GM18507 (cell line): Measurements from ENCODE around the gene BEND3.
"Not testable (repeated sequence)": the region's sequence is repeated elsewhere in the genome, so short reads cannot be mapped to it uniquely, and the experiment has no call there.

Experiments used
- DNase-seq: peaks from one replicate; pipeline ENCODE4 v3.0.0; 2011; ENCODE audit warnings: low read depth; ENCODE audit not compliant: insufficient read length; ENCODE audit errors: extremely low spot score
- FAIRE-seq: peaks from 2 replicates; lab custom pipeline; 2011; peaks lifted over from hg19 to GRCh38; lab: Jason Lieb, UNC

Gene BEND3

DNA sequence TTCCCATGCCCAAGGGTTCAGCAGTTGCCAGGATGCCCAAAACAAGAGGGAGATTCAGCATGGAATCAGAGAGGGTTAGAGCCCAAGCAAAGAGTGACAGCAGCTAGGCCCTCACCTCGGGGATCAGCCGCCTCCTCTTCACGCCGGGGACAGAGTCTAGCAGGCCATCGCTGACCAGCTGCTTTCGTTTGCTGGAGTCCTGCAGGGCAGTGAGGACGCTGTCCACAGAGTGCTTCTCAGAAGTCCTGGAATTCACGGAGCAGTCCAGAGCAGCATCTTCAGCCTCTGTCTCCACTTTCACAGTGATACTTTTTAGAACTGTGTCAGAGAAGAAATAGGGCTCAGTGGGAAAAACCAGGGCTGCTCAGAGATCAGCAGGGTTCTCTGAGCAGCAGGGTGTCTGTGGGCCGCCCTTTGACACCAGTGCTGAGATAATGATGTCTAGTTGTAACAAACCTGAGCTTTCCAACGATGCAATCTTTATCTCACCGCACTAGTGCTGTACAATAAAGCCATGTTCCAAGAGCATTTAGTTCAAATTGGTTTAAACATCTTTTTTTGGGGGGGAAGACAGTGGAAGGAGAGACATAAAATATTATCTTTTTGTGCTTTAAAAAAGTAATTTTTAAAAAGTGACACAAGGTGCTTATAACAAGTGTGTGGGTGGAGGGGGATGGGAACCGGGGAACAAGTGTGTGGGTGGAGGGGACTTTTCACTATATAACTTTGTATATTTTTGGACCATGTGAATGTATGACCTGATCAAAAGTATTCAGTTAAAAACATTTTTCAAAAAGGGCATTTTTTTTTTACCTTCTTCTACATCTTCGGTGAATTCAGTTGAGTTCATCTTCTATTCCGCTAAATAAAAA is 16.6 kb downstream of the BEND3 start:
- FAIRE-seq (no peak), DNase-seq (no peak)

- not testable (repeated sequence) for FAIRE-seq
These were observed 30.9 kb downstream of the BEND3 start for GRCh38 chr6:107084459-107084858.

DNA sequence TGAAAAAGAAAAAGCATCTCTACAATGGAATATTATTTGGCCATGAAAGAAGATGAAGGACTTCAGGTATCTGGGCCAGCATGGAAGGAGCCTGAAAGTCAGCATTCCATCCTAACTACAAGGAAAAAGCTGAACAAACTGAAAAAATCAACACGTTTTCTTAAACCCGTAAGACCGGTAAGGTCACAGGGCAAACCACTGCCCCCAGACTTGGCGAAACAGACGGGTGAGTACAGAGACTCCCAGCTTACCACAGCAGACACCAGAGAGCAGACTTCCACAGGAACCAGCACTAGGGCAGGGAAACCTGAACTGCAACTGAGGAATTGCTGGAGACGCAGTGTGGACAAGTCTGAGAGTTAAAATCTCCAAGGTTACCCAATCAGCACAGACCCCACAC is 31.4 kb downstream of the BEND3 start:
- DNase-seq: no peak
- FAIRE-seq: no peak

More at GRCh38 chr6:107084459-107084858, 30.9 kb downstream of the BEND3 start:
- not testable (repeated sequence) for DNase-seq

- FAIRE-seq: peak; percentile 80
- DNase-seq: no peak
These were observed 32.1 kb downstream of the BEND3 start for GRCh38 chr6:107083047-107083768.

GRCh38 chr6:107082045-107082444 is 33.3 kb downstream of the BEND3 start:
- no peak for FAIRE-seq
- no peak for DNase-seq

DNA sequence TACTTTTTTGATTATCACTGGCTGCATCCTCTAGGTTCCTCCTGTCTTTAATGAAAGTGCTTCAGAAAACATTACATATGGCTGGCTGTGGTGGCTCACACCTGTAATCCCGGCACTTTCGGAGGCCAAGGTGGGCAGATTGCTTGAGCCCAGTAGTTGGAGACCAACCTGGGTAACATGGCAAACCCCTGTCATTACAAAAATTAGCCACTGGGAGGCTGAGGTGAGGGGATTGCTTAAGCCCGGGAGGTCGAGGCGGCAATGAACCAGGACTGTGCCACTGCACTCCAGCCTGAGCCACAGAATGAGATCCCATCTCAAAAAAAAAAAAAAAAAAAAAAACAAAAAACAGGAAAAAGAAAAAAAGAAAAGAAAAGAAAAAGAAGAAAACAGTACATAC is 35.3 kb downstream of the BEND3 start:
- DNase-seq (no peak), FAIRE-seq (no peak)

GRCh38 chr6:107079429-107079828 is 35.9 kb downstream of the BEND3 start:
- FAIRE-seq: no peak
- DNase-seq: no peak

- DNase-seq: no peak
- FAIRE-seq: no peak
These were observed 37.6 kb downstream of the BEND3 start for GRCh38 chr6:107077710-107078109.

DNA sequence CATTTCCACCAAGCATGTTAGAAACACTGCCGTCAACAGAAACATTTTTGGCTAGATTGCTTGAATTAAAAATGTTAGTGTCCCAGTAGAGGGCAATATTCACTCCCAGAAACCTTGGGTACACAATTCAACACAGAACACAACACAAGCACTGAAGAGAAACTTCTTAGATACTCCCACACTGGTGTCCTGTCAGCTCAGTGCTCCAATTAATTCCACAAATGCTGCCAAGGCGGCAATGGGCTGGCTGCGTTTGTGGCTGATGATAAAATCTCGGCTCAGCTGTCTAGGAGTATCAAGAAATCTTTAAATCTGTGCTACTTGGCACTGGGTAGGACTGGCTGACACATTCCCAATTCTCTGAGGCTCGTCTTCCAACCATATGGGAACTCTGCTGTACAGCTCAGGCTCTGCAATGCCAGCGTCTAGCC is 39.3 kb downstream of the BEND3 start:
- FAIRE-seq (no peak), DNase-seq (no peak)

GRCh38 chr6:107070686-107071085 is 44.6 kb downstream of the BEND3 start:
- FAIRE-seq (no peak), DNase-seq (no peak)

DNA sequence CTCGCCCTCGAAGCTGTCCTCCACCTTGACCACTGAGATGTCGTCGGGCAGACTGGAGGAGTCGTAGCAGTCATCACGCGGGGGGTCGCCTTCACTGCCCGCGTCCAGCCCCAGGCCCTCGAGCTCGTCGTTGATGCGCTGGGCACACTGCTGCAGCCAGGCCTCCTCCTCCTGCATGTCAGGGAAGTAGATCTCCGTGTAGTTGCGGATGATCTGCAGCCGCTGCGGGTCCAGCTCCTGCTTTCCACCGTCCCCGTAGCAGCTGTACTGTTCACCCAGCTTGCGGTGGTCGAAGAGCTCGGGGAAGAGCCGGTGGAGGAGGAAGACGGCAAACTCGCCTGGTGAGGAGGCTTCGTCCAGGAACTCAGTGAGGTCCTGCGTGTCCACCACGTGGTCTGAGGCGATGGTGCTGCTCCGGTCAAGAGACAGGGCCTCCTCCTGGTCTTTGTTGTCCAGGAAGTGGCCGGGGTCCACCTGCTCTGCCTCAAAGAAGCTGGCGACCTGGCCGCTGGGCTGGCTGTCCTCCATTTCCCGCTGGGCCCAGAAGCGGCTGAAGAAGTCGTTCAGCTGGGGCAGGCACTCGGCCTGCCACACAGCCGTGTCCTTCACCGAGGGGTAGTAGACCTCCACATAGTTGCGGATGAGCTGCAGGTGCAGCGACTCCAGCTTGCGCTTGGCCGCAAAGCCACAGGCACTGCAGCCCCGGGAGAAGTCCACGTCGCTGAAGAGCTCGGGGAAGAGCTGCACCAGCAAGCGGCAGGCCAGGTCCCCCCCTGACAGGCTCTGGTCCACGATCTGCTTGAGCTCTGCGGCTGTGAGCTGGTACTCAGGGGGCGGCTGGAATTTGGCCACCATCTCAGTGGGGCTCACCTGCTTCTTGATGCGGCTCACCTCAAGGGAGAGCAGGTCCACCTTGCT is 45.4 kb downstream of the BEND3 start:
- DNase-seq (no peak), FAIRE-seq (no peak)

DNA sequence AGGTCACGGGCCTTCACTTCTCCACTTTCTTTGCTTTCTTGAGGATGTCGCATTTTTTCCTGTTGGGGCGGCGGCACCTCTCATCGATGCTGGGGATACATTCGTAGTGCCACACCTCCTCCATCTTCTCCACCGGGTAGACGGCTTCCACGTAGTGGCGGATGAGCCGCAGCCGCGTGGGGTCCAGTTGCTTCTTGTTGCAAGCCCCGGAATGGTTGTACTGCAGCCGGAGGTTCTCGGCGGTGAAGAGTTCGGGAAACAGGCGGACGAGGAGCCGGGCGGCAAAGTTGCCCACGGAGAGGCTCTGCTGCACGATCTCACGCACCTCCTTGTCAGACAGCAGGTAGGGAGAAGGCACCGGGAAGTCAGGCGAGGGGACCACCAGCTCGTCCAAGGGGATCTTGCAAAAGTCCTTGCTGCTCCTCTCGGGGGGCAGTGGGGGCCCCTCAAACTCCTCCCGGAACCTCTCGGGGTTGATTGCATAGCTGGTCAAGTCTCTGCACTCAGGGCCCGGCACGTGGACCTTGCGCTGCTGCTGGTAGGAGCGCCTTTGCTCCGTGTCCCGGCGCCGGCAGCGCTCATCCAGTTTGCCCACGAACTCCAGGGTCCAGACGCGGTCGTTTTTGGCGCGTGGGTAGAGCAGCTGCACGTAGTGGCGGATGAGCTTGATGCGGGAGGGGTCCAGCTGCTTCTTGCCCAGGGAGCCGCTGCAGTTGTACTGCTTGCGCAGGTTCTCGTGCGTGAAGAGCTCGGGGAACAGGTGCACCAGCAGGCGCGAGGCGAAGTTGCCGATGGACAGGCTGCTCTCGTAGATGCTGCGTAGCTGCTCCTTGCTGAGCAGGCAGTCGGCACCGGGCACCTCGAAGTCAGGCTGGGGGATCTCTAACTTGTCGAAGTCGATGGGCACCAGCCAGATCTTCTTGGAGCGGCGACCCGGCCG is 46.4 kb downstream of the BEND3 start:
- no peak for DNase-seq
- FAIRE-seq: no peak

GRCh38 chr6:107066697-107067659 is 48.3 kb downstream of the BEND3 start:
- no peak for FAIRE-seq

GRCh38 chr6:107064579-107065065 is 50.7 kb downstream of the BEND3 start:
- no peak for DNase-seq
- peak; percentile 92 for FAIRE-seq

More at GRCh38 chr6:107066697-107067659, 48.3 kb downstream of the BEND3 start:
- DNase-seq: no peak

DNA sequence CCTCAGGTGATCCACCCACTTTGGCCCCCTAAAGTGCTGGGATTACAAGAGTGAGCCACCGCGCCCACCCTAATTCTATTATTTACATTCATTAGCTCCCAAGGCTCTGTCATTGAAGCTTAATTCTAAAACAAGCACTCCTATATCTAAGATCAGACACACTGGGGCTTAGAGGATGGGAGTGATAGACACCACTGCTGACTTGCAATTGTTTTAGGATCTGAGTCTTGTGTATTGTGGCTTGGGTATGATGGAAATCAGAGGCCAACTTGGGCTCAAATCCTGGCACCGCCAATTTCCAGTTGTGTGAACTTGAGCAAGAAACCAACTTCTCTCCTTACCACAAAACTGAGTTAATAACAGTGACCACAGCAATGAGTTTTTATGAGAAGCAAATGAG is 52.6 kb downstream of the BEND3 start:
- FAIRE-seq (no peak), DNase-seq (no peak)

DNA sequence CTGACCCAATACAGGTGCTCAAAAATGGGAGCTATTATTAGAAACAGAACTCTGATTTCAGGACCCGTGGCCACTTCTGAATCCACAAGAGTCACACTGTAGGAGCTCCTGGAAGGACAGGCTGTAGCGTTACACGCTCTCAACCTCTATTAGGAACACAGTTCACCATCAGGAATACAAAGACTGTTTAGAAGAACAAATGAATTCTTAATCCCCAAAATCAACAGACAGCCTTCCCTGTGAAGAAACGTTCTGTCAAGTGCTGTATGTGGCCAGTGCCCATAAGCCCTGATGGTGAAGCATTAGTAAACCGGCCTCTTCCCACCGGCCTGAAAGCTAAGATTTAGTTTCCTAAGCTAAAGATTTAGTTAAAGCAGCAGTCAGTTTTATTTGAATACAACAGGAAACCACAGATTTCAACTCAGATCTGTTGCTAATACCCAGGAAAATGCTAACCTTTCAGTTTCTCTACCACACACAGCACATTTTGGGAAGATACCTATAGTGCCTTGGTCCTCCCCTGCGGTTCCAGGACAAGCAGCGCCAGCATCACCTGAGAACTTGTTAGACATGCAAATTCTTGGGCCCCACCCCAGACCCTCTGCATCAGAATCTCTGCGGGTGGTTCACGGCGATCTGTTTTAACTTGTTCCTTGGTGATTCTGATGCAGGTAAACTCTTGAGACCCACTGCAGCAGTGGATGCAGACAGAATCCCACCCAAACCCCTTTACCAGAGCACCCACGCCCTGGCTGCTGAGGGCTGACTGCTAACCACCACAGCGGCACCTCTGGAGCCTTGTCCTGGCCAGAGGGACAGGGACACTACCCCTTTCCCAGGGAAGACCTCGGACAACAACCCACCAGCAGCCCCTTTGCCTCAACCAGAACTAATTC is 53.9 kb downstream of the BEND3 start:
- peak; percentile 81 for FAIRE-seq

More for the DNA sequence above, 53.9 kb downstream of the BEND3 start:
- DNase-seq: no peak
